Measurements from ENCODE around the gene TTBK2.
"Not testable (repeated sequence)": the region's sequence is repeated elsewhere in the genome, so short reads cannot be mapped to it uniquely, and the experiment has no call there.

The TTBK2 gene

GRCh38 chr15:42915654-42916315, 4.8 kb downstream of the TTBK2 start:
- no peaks in the 10 kb centered on the region for H3K27me3 Mint-ChIP-seq (ENCODE audit: low read depth)

GRCh38 chr15:42914728-42915497, 5.7 kb downstream of the TTBK2 start:
- H3K4me1 Mint-ChIP-seq: peaks cover 23% of the 10 kb centered on the region
- H3K27me3 Mint-ChIP-seq (ENCODE audit: low read depth): no peaks in the 10 kb centered on the region
- no peaks in the 10 kb centered on the region for H3K9me3 Mint-ChIP-seq

More at GRCh38 chr15:42915654-42916315, 4.8 kb downstream of the TTBK2 start:
- peaks cover 23% of the 10 kb centered on the region for H3K4me1 Mint-ChIP-seq
- H3K27ac Mint-ChIP-seq: no peak overlapping the region
- no peaks in the 10 kb centered on the region for H3K36me3 Mint-ChIP-seq (ENCODE audit: low read depth)
- no peaks in the 10 kb centered on the region for H3K9me3 Mint-ChIP-seq
- no peak for TF ChIP-seq CTCF (IDR thresholded peaks at IDR 0.05; ENCODE audit: unreplicated experiment in 3 of 3)
- no peak overlapping the region for H3K4me3 Mint-ChIP-seq

GRCh38 chr15:42911058-42911592, 9.5 kb downstream of the TTBK2 start:
- no peaks in the 10 kb centered on the region for H3K9me3 Mint-ChIP-seq
- H3K27ac Mint-ChIP-seq: no peak overlapping the region
- H3K27me3 Mint-ChIP-seq (ENCODE audit: low read depth): no peaks in the 10 kb centered on the region
- peaks cover 5% of the 10 kb centered on the region for H3K4me1 Mint-ChIP-seq
- H3K4me3 Mint-ChIP-seq: no peak overlapping the region
- no peak for TF ChIP-seq CTCF (IDR thresholded peaks at IDR 0.05; ENCODE audit: unreplicated experiment in 3 of 3)
- H3K36me3 Mint-ChIP-seq (ENCODE audit: low read depth): peaks cover 4% of the 10 kb centered on the region

More at GRCh38 chr15:42914728-42915497, 5.7 kb downstream of the TTBK2 start:
- TF ChIP-seq CTCF (IDR thresholded peaks at IDR 0.05; ENCODE audit: unreplicated experiment in 3 of 3): no peak
- Mint-ChIP-seq H3K36me3 (ENCODE audit: low read depth) (no peaks in the 10 kb centered on the region), H3K4me3 (no peak overlapping the region), H3K27ac (no peak overlapping the region)

GRCh38 chr15:42908538-42908937, 12.0 kb downstream of the TTBK2 start:
- H3K27me3 Mint-ChIP-seq (ENCODE audit: low read depth): no peaks in the 10 kb centered on the region
- H3K36me3 Mint-ChIP-seq (ENCODE audit: low read depth): peaks cover 4% of the 10 kb centered on the region
- no peaks in the 10 kb centered on the region for H3K9me3 Mint-ChIP-seq
- no peak for TF ChIP-seq CTCF (IDR thresholded peaks at IDR 0.05; ENCODE audit: unreplicated experiment in 3 of 3)
- H3K4me3 Mint-ChIP-seq: no peak overlapping the region
- no peaks in the 10 kb centered on the region for H3K4me1 Mint-ChIP-seq
- H3K27ac Mint-ChIP-seq: no peak overlapping the region

- H3K9me3 Mint-ChIP-seq: no peaks in the 10 kb centered on the region
- H3K27me3 Mint-ChIP-seq (ENCODE audit: low read depth): no peaks in the 10 kb centered on the region
- no peak overlapping the region for H3K27ac Mint-ChIP-seq
- H3K36me3 Mint-ChIP-seq (ENCODE audit: low read depth): peaks cover 4% of the 10 kb centered on the region
- no peak overlapping the region for H3K4me3 Mint-ChIP-seq
- no peaks in the 10 kb centered on the region for H3K4me1 Mint-ChIP-seq
- TF ChIP-seq CTCF (IDR thresholded peaks at IDR 0.05; ENCODE audit: unreplicated experiment in 3 of 3): no peak
Observed at GRCh38 chr15:42903388-42904324, 16.9 kb downstream of the TTBK2 start.

- H3K4me3 Mint-ChIP-seq; H3K27me3 Mint-ChIP-seq (ENCODE audit: low read depth); H3K27ac Mint-ChIP-seq; H3K4me1 Mint-ChIP-seq: not testable (repeated sequence)
- Mint-ChIP-seq H3K9me3 (peaks cover 21% of the 10 kb centered on the region), H3K36me3 (ENCODE audit: low read depth) (peaks cover 28% of the 10 kb centered on the region)
Observed at GRCh38 chr15:42893911-42894310, 26.7 kb downstream of the TTBK2 start.
